Activated naive CD8-positive, alpha-beta T cell treated with anti-CD3 and anti-CD28 coated beads, Interleukin-2, amount 10 ng/mL, durations not matched to agents 7 days and 5 days (primary cell): ENCODE measurements around the gene TOR2A. TPM values are rescaled to one million over a fixed set of nuclear protein-coding genes. Genes with fewer than 3 reads are reported as not detected.
"Not testable (repeated sequence)": the region's sequence is repeated elsewhere in the genome, so short reads cannot be mapped to it uniquely, and the experiment has no call there.

ENCODE experiments used
- ATAC-seq: fragments of 150-1000 bp; cut with Tn5 transposase; one replicate; pipeline ENCODE4 v1.10.0; 2021; ENCODE audit warnings: low read depth, moderate library complexity
- POLR2A ChIA-PET: fragments of 350-600 bp; sonication (Branson Sonifier 250); formaldehyde crosslinking; loops from one replicate; lab custom pipeline; 2021; ENCODE audit warnings: antibody characterized with exemption; lab: Charles Lee
- DNase-seq: peaks from one replicate; pipeline ENCODE4 v3.0.0; 2021
- H3K27ac Mint-ChIP-seq: one replicate; pipeline ENCODE4 v1.8.0; 2022; ENCODE audit warnings: mild to moderate bottlenecking, mixed read lengths
- H3K27me3 Mint-ChIP-seq: one replicate; pipeline ENCODE4 v1.8.0; 2022; ENCODE audit warnings: mild to moderate bottlenecking, moderate library complexity, mixed read lengths
- H3K36me3 Mint-ChIP-seq: one replicate; pipeline ENCODE4 v1.8.0; 2021; ENCODE audit warnings: mild to moderate bottlenecking, mixed read lengths
- H3K4me1 Mint-ChIP-seq: one replicate; pipeline ENCODE4 v1.8.0; 2021; ENCODE audit warnings: mixed read lengths
- H3K4me3 Mint-ChIP-seq: one replicate; pipeline ENCODE4 v1.8.0; 2022; ENCODE audit warnings: mild to moderate bottlenecking, moderate library complexity, mixed read lengths
- H3K9me3 Mint-ChIP-seq: one replicate; pipeline ENCODE4 v1.8.0; 2021; ENCODE audit warnings: mixed read lengths
- total RNA-seq, 2 experiments: library from RNA; stranded (reverse); gene quantifications; one replicate each; pipeline ENCODE4 v1.2.3, GENCODE V29; 2021

TOR2A gene
- total RNA-seq, 2 experiments from 2014 or later = 21.7 to 24.4 TPM

DNA sequence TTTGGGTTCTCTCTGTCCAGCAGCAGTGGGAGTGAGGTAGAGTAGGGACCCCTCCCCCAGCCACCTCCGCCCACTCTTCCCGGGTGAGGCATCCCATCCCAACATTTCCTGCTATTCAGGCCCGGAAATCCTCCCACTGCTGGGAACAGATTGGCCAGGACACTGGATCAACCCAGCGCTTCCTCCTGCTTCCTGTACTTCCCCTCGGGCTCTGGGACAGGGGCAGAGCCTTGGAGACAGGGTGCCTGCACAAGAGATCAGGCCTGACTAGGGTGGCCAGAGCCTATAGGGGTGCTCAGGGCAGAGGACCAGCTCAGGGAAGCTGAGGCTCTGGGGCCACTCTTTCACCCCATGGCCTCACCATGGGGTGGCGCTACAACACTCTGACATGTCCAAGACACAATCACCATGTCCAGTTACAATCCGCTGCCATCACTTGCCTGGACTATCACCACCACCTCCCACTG, 28.9 kb upstream of the TOR2A start:
- DNase-seq (no peak), ATAC-seq (no peak)
- Mint-ChIP-seq H3K36me3 (peaks cover 52% of the 10 kb centered on the region), H3K4me1 (peaks cover 42% of the 10 kb centered on the region), H3K27me3 (no peaks in the 10 kb centered on the region), H3K27ac (peak overlapping the region; percentile 69), H3K4me3 (no peak overlapping the region), H3K9me3 (no peaks in the 10 kb centered on the region)
- POLR2A ChIA-PET = interaction anchor here (1.3 to 1.5 kb wide), 2 partner anchors 18 to 106 kb away, joined by 3 read pairs; no protein-coding TSS in a partner anchor

- peaks cover 46% of the 10 kb centered on the region for H3K36me3 Mint-ChIP-seq
- no peaks in the 10 kb centered on the region for H3K9me3 Mint-ChIP-seq
- ATAC-seq (no peak), DNase-seq (no peak)
- peak overlapping the region; percentile 1 for H3K27ac Mint-ChIP-seq
- H3K27me3 Mint-ChIP-seq = no peaks in the 10 kb centered on the region
- peaks cover 29% of the 10 kb centered on the region for H3K4me1 Mint-ChIP-seq
- no peak overlapping the region for H3K4me3 Mint-ChIP-seq
- POLR2A ChIA-PET = interaction anchor here (1.1 to 1.5 kb wide), 3 partner anchors 9 to 23 kb away, joined by 3 to 6 read pairs (median 3); partner anchors contain the start of gene CDK9
These were observed 27.1 kb upstream of the TOR2A start for GRCh38 chr9:127762111-127762676.

- H3K9me3 Mint-ChIP-seq = no peaks in the 10 kb centered on the region
- peaks cover 40% of the 10 kb centered on the region for H3K36me3 Mint-ChIP-seq
- DNase-seq = no peak
- no peak for ATAC-seq
- peaks cover 24% of the 10 kb centered on the region for H3K4me1 Mint-ChIP-seq
- POLR2A ChIA-PET = interaction anchor here (1.1 to 1.2 kb wide), 2 partner anchors 10 to 24 kb away, joined by 3 to 6 read pairs; partner anchors contain the start of gene CDK9
- H3K27ac Mint-ChIP-seq = no peak overlapping the region
- H3K4me3 Mint-ChIP-seq = no peak overlapping the region
- no peaks in the 10 kb centered on the region for H3K27me3 Mint-ChIP-seq
These were observed 26.4 kb upstream of the TOR2A start for GRCh38 chr9:127761491-127761956.

DNA sequence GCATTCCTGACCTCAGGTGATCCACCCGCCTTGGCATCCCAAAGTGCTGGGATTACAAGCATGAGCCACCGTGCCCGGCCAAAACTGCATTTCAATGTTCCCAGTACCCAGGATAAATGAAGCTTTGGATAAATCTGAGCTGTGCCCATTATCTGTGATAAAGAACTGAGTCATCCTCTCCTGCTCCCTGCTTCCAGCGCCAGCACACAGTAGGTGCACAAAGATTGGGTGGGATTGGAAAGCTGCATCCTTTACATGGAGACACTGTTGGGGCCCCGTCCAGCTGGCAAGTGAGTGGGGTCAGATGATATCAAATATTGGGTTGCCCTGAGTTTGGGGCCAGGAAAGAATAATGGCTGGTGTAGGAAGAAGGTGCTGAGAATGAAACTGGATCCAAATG, 26.0 kb upstream of the TOR2A start:
- peaks cover 36% of the 10 kb centered on the region for H3K36me3 Mint-ChIP-seq
- no peak overlapping the region for H3K4me3 Mint-ChIP-seq
- H3K27me3 Mint-ChIP-seq = no peaks in the 10 kb centered on the region
- no peak for DNase-seq
- no peak overlapping the region for H3K27ac Mint-ChIP-seq
- H3K4me1 Mint-ChIP-seq = peaks cover 20% of the 10 kb centered on the region
- POLR2A ChIA-PET = interaction anchor here (1.1 kb wide), 1 partner anchor 10 kb away, joined by 3 read pairs; no protein-coding TSS in a partner anchor
- no peak for ATAC-seq
- no peaks in the 10 kb centered on the region for H3K9me3 Mint-ChIP-seq

DNA sequence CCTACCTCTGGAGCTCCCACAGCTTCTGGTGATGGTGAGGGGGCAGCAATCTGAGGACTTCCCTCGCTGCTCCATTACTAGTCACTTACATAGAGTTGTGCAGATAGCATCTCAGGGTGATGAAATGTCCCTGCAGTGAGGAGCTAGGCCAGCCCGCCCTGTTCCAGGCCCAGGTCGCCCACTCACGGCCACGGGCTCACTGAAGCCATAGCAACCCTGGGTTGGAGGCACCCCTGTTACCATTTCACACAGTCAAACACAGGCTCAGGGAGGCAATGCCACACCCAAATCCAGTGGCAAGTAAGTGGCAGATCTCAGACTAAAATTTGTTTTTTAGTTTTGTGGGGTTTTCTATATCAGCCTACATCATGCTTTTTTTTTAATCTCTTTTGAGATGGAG, 23.7 kb upstream of the TOR2A start:
- ATAC-seq = no peak
- H3K27ac Mint-ChIP-seq = peak overlapping the region; percentile 57
- H3K27me3 Mint-ChIP-seq = no peaks in the 10 kb centered on the region
- peaks cover 11% of the 10 kb centered on the region for H3K4me1 Mint-ChIP-seq
- no peaks in the 10 kb centered on the region for H3K9me3 Mint-ChIP-seq
- DNase-seq = no peak
- POLR2A ChIA-PET = interaction anchor here (0.7 to 2.1 kb wide), 2 partner anchors 9 to 12 kb away, joined by 3 to 7 read pairs; no protein-coding TSS in a partner anchor
- peaks cover 21% of the 10 kb centered on the region for H3K36me3 Mint-ChIP-seq
- H3K4me3 Mint-ChIP-seq = no peak overlapping the region

DNA sequence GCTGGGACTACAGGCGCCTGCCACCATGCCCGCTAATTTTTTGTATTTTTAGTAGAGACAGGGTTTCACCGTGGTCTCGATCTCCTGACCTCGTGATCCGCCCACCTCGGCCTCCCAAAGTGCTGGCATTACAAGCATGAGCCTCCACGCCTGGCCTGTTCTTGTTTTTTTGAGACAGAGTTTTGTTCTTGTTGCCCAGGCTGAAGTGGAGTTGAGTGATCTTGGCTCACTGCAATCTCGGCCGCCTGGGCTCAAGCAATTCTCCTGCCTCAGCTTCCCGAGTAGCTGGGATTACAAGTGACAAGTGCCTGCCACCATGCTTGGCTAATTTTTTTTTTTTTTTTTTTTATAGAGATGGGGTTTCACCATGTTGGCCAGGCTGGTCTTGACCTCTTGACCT, 21.7 kb upstream of the TOR2A start:
- H3K27ac Mint-ChIP-seq, H3K9me3 Mint-ChIP-seq, H3K27me3 Mint-ChIP-seq, DNase-seq, ATAC-seq, H3K4me3 Mint-ChIP-seq, H3K4me1 Mint-ChIP-seq: not testable (repeated sequence)
- POLR2A ChIA-PET = interaction anchor here (0.9 to 1.1 kb wide), 2 partner anchors 20 to 21 kb away, joined by 3 to 5 read pairs; partner anchors contain the start of gene TOR2A
- peaks cover 14% of the 10 kb centered on the region for H3K36me3 Mint-ChIP-seq

- Mint-ChIP-seq H3K9me3 (no peaks in the 10 kb centered on the region), H3K27me3 (no peaks in the 10 kb centered on the region), H3K27ac (no peak overlapping the region), H3K36me3 (peaks cover 16% of the 10 kb centered on the region), H3K4me3 (no peak overlapping the region), H3K4me1 (peaks cover 2% of the 10 kb centered on the region)
- POLR2A ChIA-PET = interaction anchor here (0.6 to 1.1 kb wide), 3 partner anchors 13 to 21 kb away, joined by 3 to 5 read pairs (median 5); partner anchors contain the start of gene TOR2A
- ATAC-seq = no peak
- DNase-seq = no peak
These were observed 21.1 kb upstream of the TOR2A start for GRCh38 chr9:127756233-127756632.

GRCh38 chr9:127755061-127756060, 20.3 kb upstream of the TOR2A start:
- H3K4me3 Mint-ChIP-seq = no peak overlapping the region
- H3K36me3 Mint-ChIP-seq = peaks cover 16% of the 10 kb centered on the region
- no peaks in the 10 kb centered on the region for H3K27me3 Mint-ChIP-seq
- H3K9me3 Mint-ChIP-seq = no peaks in the 10 kb centered on the region
- no peak for DNase-seq
- H3K4me1 Mint-ChIP-seq = peaks cover 5% of the 10 kb centered on the region
- POLR2A ChIA-PET = interaction anchor here (0.5 kb wide), 1 partner anchor 148 kb away, joined by 4 read pairs; no protein-coding TSS in a partner anchor
- H3K27ac Mint-ChIP-seq = no peak overlapping the region
- no peak for ATAC-seq

- POLR2A ChIA-PET = interaction anchor here (0.5 kb wide), 1 partner anchor 149 kb away, joined by 4 read pairs; no protein-coding TSS in a partner anchor
- Mint-ChIP-seq H3K36me3 (peaks cover 22% of the 10 kb centered on the region), H3K27me3 (no peaks in the 10 kb centered on the region), H3K4me3 (no peak overlapping the region), H3K27ac (no peak overlapping the region), H3K4me1 (peaks cover 6% of the 10 kb centered on the region), H3K9me3 (no peaks in the 10 kb centered on the region)
- no peak for DNase-seq
- ATAC-seq = no peak
These were observed 19.3 kb upstream of the TOR2A start for GRCh38 chr9:127754099-127755060.

DNA sequence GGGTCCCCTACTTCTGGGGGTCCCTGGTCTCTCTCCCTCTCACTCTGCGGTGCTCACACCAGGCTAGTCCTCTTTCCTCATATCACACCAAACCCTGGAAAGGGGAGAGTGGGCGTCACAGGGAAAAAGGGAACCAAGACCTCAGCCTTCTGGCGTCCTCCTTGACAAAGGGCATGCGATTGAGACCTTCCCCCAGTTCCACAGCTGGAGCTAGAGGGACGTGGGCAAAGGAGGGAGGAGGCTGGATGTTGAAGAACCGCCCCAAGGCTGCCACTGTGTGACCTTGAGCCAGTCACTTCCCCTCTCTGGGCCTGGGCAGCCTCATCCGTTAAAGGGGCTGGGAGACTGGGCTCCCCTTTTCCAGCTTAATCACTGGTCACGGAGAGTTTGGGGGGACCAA, 18.5 kb upstream of the TOR2A start:
- DNase-seq = no peak
- no peak for ATAC-seq
- POLR2A ChIA-PET = no interaction called here
- H3K36me3 Mint-ChIP-seq = peaks cover 19% of the 10 kb centered on the region
- no peak overlapping the region for H3K4me3 Mint-ChIP-seq
- no peak overlapping the region for H3K27ac Mint-ChIP-seq
- H3K27me3 Mint-ChIP-seq = no peaks in the 10 kb centered on the region
- no peaks in the 10 kb centered on the region for H3K9me3 Mint-ChIP-seq
- peaks cover 5% of the 10 kb centered on the region for H3K4me1 Mint-ChIP-seq

DNA sequence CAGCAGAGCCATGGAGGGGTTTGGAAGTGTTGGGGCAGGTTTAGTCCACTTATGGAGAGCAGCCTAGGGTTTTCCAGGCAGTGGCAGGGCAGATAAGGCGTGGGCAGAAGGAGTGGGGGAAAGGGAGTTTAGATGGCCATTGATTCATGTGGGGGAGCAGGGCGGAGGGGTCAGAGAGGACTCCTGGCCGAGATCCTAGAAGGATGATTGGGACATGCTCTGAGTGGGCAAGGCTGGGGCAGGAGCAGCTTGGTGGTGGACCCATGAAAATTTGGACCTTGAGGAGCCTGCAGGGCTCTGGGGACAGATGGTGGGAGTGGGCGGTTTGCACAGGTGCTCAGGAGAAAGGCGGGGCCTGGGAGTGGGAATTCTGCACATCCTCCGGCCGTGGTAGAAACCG, 18.1 kb upstream of the TOR2A start:
- no peaks in the 10 kb centered on the region for H3K27me3 Mint-ChIP-seq
- peaks cover 6% of the 10 kb centered on the region for H3K4me1 Mint-ChIP-seq
- no peaks in the 10 kb centered on the region for H3K9me3 Mint-ChIP-seq
- POLR2A ChIA-PET = interaction anchor here (1.0 kb wide), 1 partner anchor 44 kb away, joined by 4 read pairs; no protein-coding TSS in a partner anchor
- H3K36me3 Mint-ChIP-seq = peaks cover 18% of the 10 kb centered on the region
- DNase-seq = no peak
- H3K4me3 Mint-ChIP-seq = no peak overlapping the region
- no peak overlapping the region for H3K27ac Mint-ChIP-seq
- no peak for ATAC-seq
